Activated B cell treated with CpG ODN at 0.5 μM for 24 hours (primary cell): ENCODE results near the gene PCNX2. TPM values are rescaled to one million over a fixed set of nuclear protein-coding genes. Genes with fewer than 3 reads are reported as not detected.

Source experiments
- ATAC-seq: fragments of 200-7000 bp; cut with Tn5 transposase; one replicate; pipeline ENCODE4 v1.10.0; 2021; ENCODE audit warnings: low read depth, mild to moderate bottlenecking, moderate library complexity
- CTCF ChIA-PET: fragments of 350-600 bp; sonication (Branson Sonifier 250); formaldehyde crosslinking; loops from one replicate; lab custom pipeline; 2021; ENCODE audit warnings: antibody characterized with exemption; lab: Charles Lee
- POLR2A ChIA-PET: fragments of 350-600 bp; sonication (Branson Sonifier 250); formaldehyde crosslinking; loops from one replicate; lab custom pipeline; 2021; ENCODE audit warnings: antibody characterized with exemption; lab: Charles Lee
- DNase-seq: peaks from one replicate; pipeline ENCODE4 v3.0.0; 2022
- H3K27ac Mint-ChIP-seq: one replicate; pipeline ENCODE4 v1.8.0; 2020; ENCODE audit warnings: mixed read lengths
- H3K27me3 Mint-ChIP-seq: one replicate; pipeline ENCODE4 v1.8.0; 2021; ENCODE audit warnings: mixed read lengths
- H3K36me3 Mint-ChIP-seq: one replicate; pipeline ENCODE4 v1.8.0; 2021; ENCODE audit warnings: low read depth, mixed read lengths
- H3K4me1 Mint-ChIP-seq: one replicate; pipeline ENCODE4 v1.8.0; 2021; ENCODE audit warnings: mixed read lengths
- H3K4me3 Mint-ChIP-seq: one replicate; pipeline ENCODE4 v1.8.0; 2020; ENCODE audit warnings: mild to moderate bottlenecking, mixed read lengths
- H3K9me3 Mint-ChIP-seq: one replicate; pipeline ENCODE4 v1.8.0; 2020; ENCODE audit warnings: mixed read lengths
- CTCF ChIP-seq: fragments of 200-600 bp; IDR thresholded peaks from one replicate; pipeline ENCODE4 v1.8.0; 2022; ENCODE audit warnings: antibody characterized with exemption, mild to moderate bottlenecking
- intact Hi-C: fragments of 100-400 bp; cut with micrococcal nuclease; formaldehyde crosslinking; loops from one replicate; pipeline ENCODE4 v1.15.1; 2024
- total RNA-seq: library from RNA; stranded (reverse); gene quantifications from 2 replicates; pipeline ENCODE4 v1.2.3, GENCODE V29; 2022

The PCNX2 gene
- total RNA-seq, 1 donor from 2014 or later, result 20.4 TPM

- Mint-ChIP-seq H3K36me3 (no peaks in the 10 kb centered on the region), H3K4me3 (no peak overlapping the region), H3K4me1 (peaks cover 13% of the 10 kb centered on the region), H3K9me3 (peaks cover 2% of the 10 kb centered on the region), H3K27ac (no peak overlapping the region), H3K27me3 (peaks cover 4% of the 10 kb centered on the region)
- DNase-seq, result no peak
- no peak for TF ChIP-seq CTCF
- ChIA-PET CTCF (no interaction called here), POLR2A (no interaction called here)
- intact Hi-C loops, result no loop called here
- no peak for ATAC-seq
Observed at GRCh38 chr1:232944347-232944746, 351.2 kb downstream of the PCNX2 start.

- no peak for TF ChIP-seq CTCF
- no peaks in the 10 kb centered on the region for H3K36me3 Mint-ChIP-seq
- POLR2A ChIA-PET, result no interaction called here
- H3K27ac Mint-ChIP-seq, result no peak overlapping the region
- H3K4me1 Mint-ChIP-seq, result peaks cover 13% of the 10 kb centered on the region
- H3K9me3 Mint-ChIP-seq, result peaks cover 2% of the 10 kb centered on the region
- peaks cover 7% of the 10 kb centered on the region for H3K27me3 Mint-ChIP-seq
- CTCF ChIA-PET, result interaction anchor here (0.8 kb wide), 1 partner anchor 8 kb away, joined by 3 read pairs; no protein-coding TSS in a partner anchor
- DNase-seq (no peak), ATAC-seq (peak; percentile 42)
- H3K4me3 Mint-ChIP-seq, result no peak overlapping the region
- intact Hi-C loops, result no loop called here
Observed at GRCh38 chr1:232943679-232944252, 351.8 kb downstream of the PCNX2 start.

- Mint-ChIP-seq H3K9me3 (peaks cover 2% of the 10 kb centered on the region), H3K27ac (no peak overlapping the region), H3K4me1 (peaks cover 13% of the 10 kb centered on the region), H3K36me3 (no peaks in the 10 kb centered on the region), H3K27me3 (peaks cover 9% of the 10 kb centered on the region), H3K4me3 (no peak overlapping the region)
- ChIA-PET CTCF (interaction anchor here (0.8 kb wide), 1 partner anchor 10 kb away, joined by 3 read pairs; no protein-coding TSS in a partner anchor), POLR2A (interaction anchor here (0.7 kb wide), 1 partner anchor 1565 kb away, joined by 4 read pairs; no protein-coding TSS in a partner anchor)
- no peak for DNase-seq
- ATAC-seq, result no peak
- TF ChIP-seq CTCF, result no peak
- intact Hi-C loops, result no loop called here
Observed at GRCh38 chr1:232942413-232943294, 352.9 kb downstream of the PCNX2 start.

GRCh38 chr1:232940262-232940661 is 355.3 kb downstream of the PCNX2 start:
- ATAC-seq, result no peak
- H3K4me1 Mint-ChIP-seq, result peaks cover 13% of the 10 kb centered on the region
- CTCF ChIA-PET, result no interaction called here
- no peaks in the 10 kb centered on the region for H3K36me3 Mint-ChIP-seq
- peaks cover 9% of the 10 kb centered on the region for H3K27me3 Mint-ChIP-seq
- no peak overlapping the region for H3K27ac Mint-ChIP-seq
- POLR2A ChIA-PET, result no interaction called here
- no peak for DNase-seq
- H3K4me3 Mint-ChIP-seq, result no peak overlapping the region
- intact Hi-C loops, result no loop called here
- H3K9me3 Mint-ChIP-seq, result peaks cover 2% of the 10 kb centered on the region
- no peak for TF ChIP-seq CTCF

GRCh38 chr1:232939748-232940147 is 355.8 kb downstream of the PCNX2 start:
- H3K27ac Mint-ChIP-seq, result no peak overlapping the region
- intact Hi-C loops, result no loop called here
- ATAC-seq, result no peak
- no peaks in the 10 kb centered on the region for H3K36me3 Mint-ChIP-seq
- ChIA-PET POLR2A (no interaction called here), CTCF (no interaction called here)
- no peak for TF ChIP-seq CTCF
- DNase-seq, result no peak
- H3K4me1 Mint-ChIP-seq, result peaks cover 13% of the 10 kb centered on the region
- H3K9me3 Mint-ChIP-seq, result peaks cover 2% of the 10 kb centered on the region
- no peak overlapping the region for H3K4me3 Mint-ChIP-seq
- H3K27me3 Mint-ChIP-seq, result peaks cover 9% of the 10 kb centered on the region
